H9 (cell line): Measurements from ENCODE around the gene PIGL. TPM values are rescaled to one million over a fixed set of nuclear protein-coding genes. Genes with fewer than 3 reads are reported as not detected.

ENCODE experiments used
- DNase-seq: peaks from one replicate; pipeline ENCODE4 v3.0.0-alpha.2; 2017
- H2AFZ ChIP-seq: one replicate; pipeline ENCODE4 v1.6.1; 2013; ENCODE audit warnings: mild to moderate bottlenecking, low read length, control low read depth, moderate library complexity
- H2AK5ac ChIP-seq: 2 replicates; pipeline ENCODE4 v1.6.1; 2013; ENCODE audit warnings: low read length, control low read depth, mixed read lengths; ENCODE audit not compliant: insufficient read length
- H2BK120ac ChIP-seq: one replicate; pipeline ENCODE4 v1.6.1; 2013; ENCODE audit warnings: low read depth, mild to moderate bottlenecking, low read length, control low read depth, inconsistent platforms; ENCODE audit not compliant: poor library complexity, severe bottlenecking
- H2BK12ac ChIP-seq: 2 replicates; pipeline ENCODE4 v1.6.1; 2013; ENCODE audit warnings: low read length, control low read depth, mixed read lengths, low read depth; ENCODE audit not compliant: insufficient read length
- H2BK15ac ChIP-seq: 2 replicates; pipeline ENCODE4 v1.6.1; 2013; ENCODE audit warnings: low read depth, low read length, control low read depth
- H2BK20ac ChIP-seq: one replicate; pipeline ENCODE4 v1.6.1; 2013; ENCODE audit warnings: low read depth, mild to moderate bottlenecking, low read length, control low read depth, inconsistent platforms; ENCODE audit not compliant: poor library complexity, severe bottlenecking
- H2BK5ac ChIP-seq: 2 replicates; pipeline ENCODE4 v1.6.1; 2013; ENCODE audit warnings: low read length, control low read depth, mixed read lengths; ENCODE audit not compliant: insufficient read length
- H3K14ac ChIP-seq: 2 replicates; pipeline ENCODE4 v1.6.1; 2013; ENCODE audit warnings: low read length, control low read depth; ENCODE audit not compliant: insufficient read depth
- H3K18ac ChIP-seq: 2 replicates; pipeline ENCODE4 v1.6.1; 2013; ENCODE audit warnings: low read depth, mild to moderate bottlenecking, mixed read lengths, low read length, control low read depth; ENCODE audit not compliant: insufficient read length
- H3K23ac ChIP-seq: 2 replicates; pipeline ENCODE4 v1.6.1; 2013; ENCODE audit warnings: low read length, control low read depth, mixed read lengths, low read depth; ENCODE audit not compliant: insufficient read length
- H3K23me2 ChIP-seq: 2 replicates; pipeline ENCODE4 v1.6.1; 2013; ENCODE audit warnings: low read depth, mild to moderate bottlenecking, mixed read lengths, low read length, control low read depth; ENCODE audit not compliant: insufficient read length, poor library complexity, severe bottlenecking
- H3K27ac ChIP-seq: 2 replicates; pipeline ENCODE4 v1.5.1; 2013; ENCODE audit warnings: low read length, control low read depth, mixed read lengths, low read depth; ENCODE audit not compliant: insufficient read length
- H3K27me3 ChIP-seq: 2 replicates; pipeline ENCODE4 v1.6.1; 2013; ENCODE audit warnings: low read length, control low read depth, inconsistent platforms; ENCODE audit not compliant: insufficient read depth
- H3K4ac ChIP-seq: 2 replicates; pipeline ENCODE4 v1.6.1; 2013; ENCODE audit warnings: low read depth, mild to moderate bottlenecking, control low read depth, inconsistent platforms, low read length, moderate library complexity
- H3K4me1 ChIP-seq: 2 replicates; pipeline ENCODE4 v1.6.1; 2013; ENCODE audit warnings: low read length, control low read depth, inconsistent platforms; ENCODE audit not compliant: insufficient read depth
- H3K4me2 ChIP-seq: 2 replicates; pipeline ENCODE4 v1.6.1; 2013; ENCODE audit warnings: low read length, control low read depth, mixed read lengths; ENCODE audit not compliant: insufficient read length, insufficient read depth
- H3K56ac ChIP-seq: 2 replicates; pipeline ENCODE4 v1.6.1; 2013; ENCODE audit warnings: low read depth, mild to moderate bottlenecking, mixed read lengths, low read length, control low read depth; ENCODE audit not compliant: insufficient read length
- H3K79me1 ChIP-seq: 2 replicates; pipeline ENCODE4 v1.6.1; 2013; ENCODE audit warnings: low read depth, mild to moderate bottlenecking, moderate library complexity, low read length, control low read depth, inconsistent platforms; ENCODE audit not compliant: insufficient read depth, poor library complexity, severe bottlenecking
- H3K79me2 ChIP-seq: 2 replicates; pipeline ENCODE4 v1.6.1; 2013; ENCODE audit warnings: low read length, control low read depth, inconsistent platforms; ENCODE audit not compliant: insufficient read depth
- H3K9ac ChIP-seq: 2 replicates; pipeline ENCODE4 v1.6.1; 2013; ENCODE audit warnings: low read length, control low read depth, mixed read lengths; ENCODE audit not compliant: insufficient read length; ENCODE audit errors: extremely low read depth
- H3K9me3 ChIP-seq: one replicate; pipeline ENCODE4 v1.6.1; 2013; ENCODE audit warnings: low read depth, low read length, inconsistent platforms; ENCODE audit not compliant: control insufficient read depth
- H3T11ph ChIP-seq: one replicate; pipeline ENCODE4 v1.6.1; 2013; ENCODE audit warnings: mild to moderate bottlenecking, low read length, control low read depth, inconsistent platforms
- H4K20me1 ChIP-seq: one replicate; pipeline ENCODE4 v1.6.1; 2013; ENCODE audit not compliant: control insufficient read depth, insufficient read length, insufficient read depth
- H4K5ac ChIP-seq: 2 replicates; pipeline ENCODE4 v1.6.1; 2013; ENCODE audit warnings: low read depth, mild to moderate bottlenecking, mixed read lengths, low read length, control low read depth; ENCODE audit not compliant: insufficient read length
- H4K8ac ChIP-seq: replicated peaks from 2 replicates; pipeline ENCODE4 v1.6.1; 2013; ENCODE audit warnings: low read length, control low read depth, mixed read lengths, low read depth; ENCODE audit not compliant: insufficient read length
- H4K91ac ChIP-seq: 2 replicates; pipeline ENCODE4 v1.6.1; 2013; ENCODE audit warnings: low read depth, mild to moderate bottlenecking, moderate library complexity, mixed read lengths, low read length, control low read depth; ENCODE audit not compliant: insufficient read length
- H3K27ac Mint-ChIP-seq, 3 experiments: 2 replicates in 2 of 3; 3 replicates in 1 of 3; pipeline ENCODE4 v1.8.0; 2020 to 2021; ENCODE audit warnings: mixed read lengths in 3 of 3, mild to moderate bottlenecking in 1 of 3, moderate library complexity in 1 of 3
- H3K27me3 Mint-ChIP-seq: 2 replicates; pipeline ENCODE4 v1.8.0; 2021; ENCODE audit warnings: low read depth, mild to moderate bottlenecking, moderate library complexity, mixed read lengths
- H3K36me3 Mint-ChIP-seq, 3 experiments: 2 replicates in 2 of 3; 3 replicates in 1 of 3; pipeline ENCODE4 v1.8.0; 2020 to 2021; ENCODE audit warnings: low read depth in 3 of 3, mixed read lengths in 3 of 3; ENCODE audit not compliant: insufficient read depth in 1 of 3
- H3K4me1 Mint-ChIP-seq, 2 experiments: 2 replicates each; pipeline ENCODE4 v1.8.0; 2020; ENCODE audit warnings: mixed read lengths in 2 of 2
- H3K4me3 Mint-ChIP-seq, 2 experiments: 2 replicates in 1 of 2; 3 replicates in 1 of 2; pipeline ENCODE4 v1.8.0; 2020 to 2021; ENCODE audit warnings: mild to moderate bottlenecking in 2 of 2, mixed read lengths in 2 of 2, moderate library complexity in 1 of 2
- H3K9me3 Mint-ChIP-seq, 2 experiments: 2 replicates in 1 of 2; 3 replicates in 1 of 2; pipeline ENCODE4 v1.8.0; 2020; ENCODE audit warnings: mild to moderate bottlenecking in 2 of 2, mixed read lengths in 2 of 2, moderate library complexity in 1 of 2
- CTCF ChIP-seq: fragments of 200-600 bp; sonication (generic); conservative IDR thresholded peaks from 3 replicates; pipeline ENCODE4 v1.8.0; 2021; ENCODE audit warnings: antibody characterized with exemption, mild to moderate bottlenecking
- WGBS: extraction: QIAGEN DNeasy Blood & Tissue Kit; methylation state at CpG from one replicate; pipeline ENCODE4 v1.1.7; 2013; ENCODE audit warnings: missing lambda C conversion rate, low lambda C conversion rate, mixed read lengths; ENCODE audit not compliant: insufficient read length; ENCODE audit errors: extremely low coverage; 5-methylcytosine and 5-hydroxymethylcytosine counted together
- total RNA-seq: library from RNA; stranded (reverse); gene quantifications from 2 replicates; pipeline ENCODE4 v1.2.1, GENCODE V29; 2021

Gene PIGL
- total RNA-seq, 1 experiment from 2014 or later = 21.6 TPM

GRCh38 chr17:16272111-16272840 lies 55.3 kb downstream of the PIGL start:
- Histone ChIP-seq H3K18ac (no peak overlapping the region), H4K5ac (no peak overlapping the region)

More at GRCh38 chr17:16272111-16272840, 55.3 kb downstream of the PIGL start:
- H3K4me1 Mint-ChIP-seq = no peaks in the 10 kb centered on the region
- H3K4me1 ChIP-seq = no peaks in the 10 kb centered on the region; the same call in 1 of the 2 replicates
- no peak overlapping the region for H2AK5ac ChIP-seq
- no peak overlapping the region for H4K8ac ChIP-seq
- no peak overlapping the region for H2BK120ac ChIP-seq
- no peak overlapping the region for H2BK5ac ChIP-seq
- H3K9me3 Mint-ChIP-seq = peaks cover 2 to 5% of the 10 kb centered on the region in 2 experiments; a peak in 3 of 5 replicates
- H2AFZ ChIP-seq = no peak overlapping the region
- no peak overlapping the region for H3K4me2 ChIP-seq
- no peak overlapping the region for H3T11ph ChIP-seq
- no peaks in the 10 kb centered on the region for H3K27me3 ChIP-seq
- H3K36me3 Mint-ChIP-seq = peaks cover 0 to 17% (median 14%) of the 10 kb centered on the region in 3 experiments; a peak in 5 of 7 replicates
- H3K27ac Mint-ChIP-seq = no peak overlapping the region
- H3K79me1 ChIP-seq = no peaks in the 10 kb centered on the region
- no peak overlapping the region for H2BK12ac ChIP-seq
- H2BK15ac ChIP-seq = no peak overlapping the region
- no peak overlapping the region for H4K91ac ChIP-seq
- no peak for DNase-seq
- H3K14ac ChIP-seq = no peak overlapping the region
- no peak overlapping the region for H3K56ac ChIP-seq
- H4K20me1 ChIP-seq = no peaks in the 10 kb centered on the region
- no peak overlapping the region for H3K4ac ChIP-seq
- 0 out of 2 replicates have a peak, but pooled peaks cover 1% of the 10 kb centered on the region for H3K79me2 ChIP-seq
- H2BK20ac ChIP-seq = no peak overlapping the region
- no peak overlapping the region for H3K4me3 Mint-ChIP-seq
- no peak overlapping the region for H3K9ac ChIP-seq
- no peaks in the 10 kb centered on the region for H3K9me3 ChIP-seq
- H3K23ac ChIP-seq = no peak overlapping the region
- no CpG with 5 or more reads among the region's 3 CpGs for WGBS
- H3K23me2 ChIP-seq = no peaks in the 10 kb centered on the region
- no peaks in the 10 kb centered on the region for H3K27me3 Mint-ChIP-seq
- H3K27ac ChIP-seq = no peak overlapping the region
- no peak for TF ChIP-seq CTCF
